HG03064 (cell line): ENCODE results near the gene MCL1.
"Not testable (repeated sequence)": the region's sequence is repeated elsewhere in the genome, so short reads cannot be mapped to it uniquely, and the experiment has no call there.

Experiments
- ATAC-seq: cut with Tn5 transposase; IDR thresholded peaks from one replicate; pipeline ENCODE4 v1.9.1; 2021; ENCODE audit warnings: low read depth; ENCODE audit not compliant: unreplicated experiment

MCL1 gene

GRCh38 chr1:150573648-150574071 is 5.8 kb downstream of the MCL1 start:
- ATAC-seq, result not testable (repeated sequence)

- ATAC-seq, result no peak
Measured at GRCh38 chr1:150572918-150573647, 6.3 kb downstream of the MCL1 start.

GRCh38 chr1:150568594-150568966 is 10.8 kb downstream of the MCL1 start:
- no peak for ATAC-seq

- ATAC-seq, result peak; percentile 15
Measured at GRCh38 chr1:150567717-150568593, 11.5 kb downstream of the MCL1 start.

GRCh38 chr1:150567341-150567716 is 12.1 kb downstream of the MCL1 start:
- ATAC-seq, result peak; percentile 33

GRCh38 chr1:150566589-150567340 is 12.6 kb downstream of the MCL1 start:
- ATAC-seq, result no peak

- ATAC-seq, result not testable (repeated sequence)
Measured at GRCh38 chr1:150565240-150565991, 14.0 kb downstream of the MCL1 start.

- ATAC-seq, result no peak
Measured at GRCh38 chr1:150564051-150564991, 15.1 kb downstream of the MCL1 start.

- no peak for ATAC-seq
Measured at GRCh38 chr1:150563340-150564038, 15.9 kb downstream of the MCL1 start.

- ATAC-seq, result no peak
Measured at GRCh38 chr1:150562446-150563339, 16.7 kb downstream of the MCL1 start.

GRCh38 chr1:150561974-150562445 is 17.4 kb downstream of the MCL1 start:
- no peak for ATAC-seq

- ATAC-seq, result peak; percentile 7
Measured at GRCh38 chr1:150561254-150561973, 18.0 kb downstream of the MCL1 start.

GRCh38 chr1:150560576-150561253 is 18.7 kb downstream of the MCL1 start:
- peak; percentile 28 for ATAC-seq

- ATAC-seq, result no peak
Measured at GRCh38 chr1:150560011-150560438, 19.4 kb downstream of the MCL1 start.

GRCh38 chr1:150559656-150560010 is 19.8 kb downstream of the MCL1 start:
- no peak for ATAC-seq
